UCSD-AML1 (cell line): ENCODE results near the gene BPIFB6.
"Not testable (repeated sequence)": the region's sequence is repeated elsewhere in the genome, so short reads cannot be mapped to it uniquely, and the experiment has no call there.

Source experiments
- DNase-seq: peaks from one replicate; lab custom pipeline; 2025; ENCODE audit not compliant: unreplicated experiment; lab: John Stamatoyannopoulos, UW

Gene BPIFB6

GRCh38 chr20:33027769-33028751 is 3.4 kb upstream of the BPIFB6 start:
- no peak for DNase-seq

DNA sequence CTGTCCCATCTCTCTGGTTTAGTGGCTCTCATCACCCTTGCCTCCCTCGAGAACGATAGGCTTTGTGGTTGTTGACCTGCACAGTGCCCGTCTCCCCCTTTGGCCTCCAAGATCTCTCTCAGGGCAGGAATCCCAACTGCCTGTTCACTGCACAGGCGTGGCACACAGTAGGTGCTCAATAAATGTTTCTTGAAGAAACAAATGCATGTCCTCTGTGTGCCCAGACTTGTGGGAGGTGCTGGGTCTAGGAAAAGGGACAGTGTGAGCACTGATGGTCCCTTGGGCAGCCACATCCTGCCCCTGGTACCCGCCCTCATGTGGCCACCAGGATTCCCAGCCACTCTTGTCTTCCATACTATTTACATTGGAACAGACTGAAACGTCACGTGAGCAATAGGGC is 2.6 kb upstream of the BPIFB6 start:
- DNase-seq = no peak

GRCh38 chr20:33030076-33030475 is 1.4 kb upstream of the BPIFB6 start:
- no peak for DNase-seq

- DNase-seq = no peak
These were observed 879 bp upstream of the BPIFB6 start for GRCh38 chr20:33030569-33030968.

DNA sequence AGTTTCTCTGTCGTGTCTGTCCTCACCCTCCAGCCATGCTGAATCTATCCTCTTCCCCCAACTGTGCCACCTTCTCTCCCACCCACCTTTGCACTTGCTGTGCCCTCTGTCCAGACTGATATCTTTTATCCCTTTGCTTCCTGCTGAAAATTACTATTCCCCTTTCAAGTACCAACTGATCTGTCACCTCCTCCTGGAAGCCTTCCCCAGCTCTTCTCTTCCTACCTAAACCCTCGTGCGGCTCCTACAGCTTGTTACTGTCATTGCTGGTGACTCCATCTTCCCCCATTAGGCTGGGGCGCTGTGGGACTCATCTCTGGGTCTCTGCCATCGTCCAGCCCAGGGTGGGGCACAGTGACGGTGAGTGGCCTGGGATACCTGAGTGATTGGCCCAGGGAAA is 1.1 kb downstream of the BPIFB6 start:
- no peak for DNase-seq

GRCh38 chr20:33033381-33033780 is 1.9 kb downstream of the BPIFB6 start:
- no peak for DNase-seq

DNA sequence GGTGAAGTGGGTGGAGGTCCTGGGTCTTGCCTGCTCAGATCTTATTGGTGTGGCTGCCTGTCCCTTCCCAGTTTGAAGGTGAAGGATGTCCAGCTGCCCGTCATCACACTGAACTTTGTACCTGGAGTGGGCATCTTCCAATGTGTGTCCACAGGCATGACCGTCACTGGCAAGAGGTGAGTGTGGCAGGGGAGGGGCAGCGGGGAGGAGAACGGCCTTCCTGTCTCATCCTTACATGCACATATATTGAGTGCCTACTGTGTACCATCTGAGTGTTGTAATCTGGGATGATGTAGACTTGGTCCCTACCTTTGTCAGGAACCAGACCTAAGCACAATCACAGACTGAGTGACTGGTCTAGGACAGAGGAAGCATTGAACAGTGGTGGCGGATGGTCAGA is 2.7 kb downstream of the BPIFB6 start:
- no peak for DNase-seq

- DNase-seq = no peak
These were observed 3.5 kb downstream of the BPIFB6 start for GRCh38 chr20:33034901-33035492.

DNA sequence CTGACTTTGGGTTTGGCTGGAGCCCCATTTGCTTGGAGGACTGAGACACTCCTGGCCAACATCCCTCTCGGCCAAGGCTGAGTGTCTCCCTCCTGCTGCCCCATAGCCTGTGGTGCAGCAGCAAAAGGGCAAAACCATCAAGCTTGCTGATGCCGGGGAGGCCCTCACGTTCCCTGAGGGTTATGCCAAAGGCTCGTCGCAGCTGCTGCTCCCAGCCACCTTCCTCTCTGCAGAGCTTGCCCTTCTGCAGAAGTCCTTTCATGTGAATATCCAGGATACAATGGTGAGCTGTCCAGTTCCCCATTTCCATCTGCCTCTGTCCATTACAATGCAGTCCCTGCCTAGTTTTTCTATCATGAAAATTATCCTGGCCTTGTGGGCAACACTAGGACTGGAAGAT is 6.0 kb downstream of the BPIFB6 start:
- no peak for DNase-seq

DNA sequence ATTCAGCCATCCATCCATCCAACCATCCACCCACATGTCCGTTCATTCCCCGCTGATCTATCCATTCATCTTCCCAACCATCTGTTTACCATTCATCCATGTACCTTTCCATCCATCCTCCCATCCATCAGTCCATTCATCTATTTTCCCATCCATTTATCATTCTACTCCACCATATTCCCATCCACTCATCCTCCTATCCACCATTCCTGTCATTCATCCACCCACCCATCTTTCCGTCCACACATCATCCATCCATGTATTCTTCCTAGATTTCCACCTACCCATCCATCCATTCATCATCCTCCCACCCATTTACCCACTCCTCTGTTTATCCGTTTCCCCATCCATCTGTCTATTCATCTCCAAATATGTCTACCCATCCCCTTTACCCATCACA is 6.8 kb downstream of the BPIFB6 start:
- no peak for DNase-seq

GRCh38 chr20:33042430-33042829 is 11.0 kb downstream of the BPIFB6 start:
- no peak for DNase-seq

DNA sequence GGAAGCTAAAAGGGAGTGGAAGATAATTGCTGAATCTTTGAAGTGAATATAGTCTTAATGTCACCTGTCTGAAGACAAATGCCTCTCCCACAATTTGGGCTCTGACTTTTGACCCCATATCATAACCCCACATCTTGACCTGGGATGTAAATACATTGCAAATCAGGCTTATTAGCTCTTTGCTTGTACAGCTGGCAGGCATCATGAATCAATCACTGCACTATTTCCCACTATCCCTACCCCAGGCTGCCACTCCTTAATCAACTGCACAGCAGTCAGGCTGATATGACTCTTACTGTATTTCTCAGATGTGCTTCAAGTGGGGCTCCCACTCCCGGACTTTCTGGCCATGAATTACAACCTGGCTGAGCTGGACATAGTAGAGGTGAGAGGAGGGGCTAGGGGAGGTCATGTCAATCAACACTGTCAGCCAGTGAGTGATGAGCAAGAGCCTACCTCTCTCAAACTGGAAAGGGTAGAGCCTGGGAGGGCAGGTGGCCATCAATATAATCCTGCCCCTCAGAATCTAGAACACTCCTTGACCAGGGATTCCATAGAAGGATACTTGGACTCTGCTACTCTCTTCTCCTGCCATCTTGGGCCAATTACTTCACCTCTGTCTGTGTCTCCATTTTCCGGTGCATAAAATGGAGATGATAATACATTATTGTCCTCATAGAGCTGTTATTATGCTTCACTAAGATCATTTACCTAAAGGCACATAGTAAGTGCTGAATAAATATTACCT is 11.7 kb downstream of the BPIFB6 start:
- no peak for DNase-seq

DNA sequence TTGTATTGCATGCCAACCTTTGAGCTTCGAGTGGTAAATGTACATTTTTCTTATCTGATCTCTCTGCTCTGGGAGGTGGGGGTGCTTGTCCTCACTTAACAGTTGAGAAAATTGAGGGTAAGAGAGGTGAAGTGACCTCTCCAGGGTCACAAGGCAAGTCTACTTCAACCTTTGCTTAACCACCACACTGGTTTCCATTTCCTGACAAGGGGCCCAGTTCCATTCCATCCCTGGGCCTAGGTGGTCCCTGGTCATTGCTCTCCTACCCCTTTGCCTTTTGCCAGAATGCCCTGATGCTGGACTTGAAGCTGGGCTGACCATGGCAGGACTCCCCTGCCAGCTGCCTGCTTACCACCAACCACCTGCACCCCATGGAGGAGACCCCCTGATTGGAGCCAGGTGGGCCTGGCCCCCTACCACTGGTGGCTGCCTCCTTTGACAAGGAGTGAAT is 12.3 kb downstream of the BPIFB6 start:
- no peak for DNase-seq

- not testable (repeated sequence) for DNase-seq
These were observed 13.8 kb downstream of the BPIFB6 start for GRCh38 chr20:33045129-33045721.

- no peak for DNase-seq
These were observed 15.0 kb downstream of the BPIFB6 start for GRCh38 chr20:33046412-33046811.

DNA sequence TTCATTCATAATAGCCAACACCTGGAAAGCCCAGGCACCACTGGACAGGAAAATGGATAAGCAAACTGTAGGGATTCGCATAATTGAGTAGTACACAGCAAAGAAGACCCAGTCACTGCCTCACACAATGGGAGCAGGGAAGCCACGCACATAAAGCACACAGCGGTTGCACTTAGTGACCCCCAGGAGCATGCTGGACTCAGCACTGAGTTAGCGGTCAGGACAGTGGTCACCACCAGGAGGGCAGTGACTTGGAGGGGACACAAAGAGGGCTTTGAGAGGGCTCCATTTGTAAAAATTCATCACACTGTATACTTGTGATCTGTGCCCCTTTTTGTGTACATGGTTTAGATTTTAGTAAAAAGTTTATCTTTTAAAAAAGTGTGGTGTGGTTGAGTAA is 19.9 kb downstream of the BPIFB6 start:
- DNase-seq = no peak

- DNase-seq = no peak
These were observed 22.1 kb downstream of the BPIFB6 start, which contains the start of gene BPIFB3 for GRCh38 chr20:33053291-33054106. TSS of gene BPIFB3 (plus strand) at chr20:33053903. CDS start at chr20:33055436, 1,533 bp downstream.

- no peak for DNase-seq
These were observed 22.9 kb downstream of the BPIFB6 start for GRCh38 chr20:33054381-33054780.

DNA sequence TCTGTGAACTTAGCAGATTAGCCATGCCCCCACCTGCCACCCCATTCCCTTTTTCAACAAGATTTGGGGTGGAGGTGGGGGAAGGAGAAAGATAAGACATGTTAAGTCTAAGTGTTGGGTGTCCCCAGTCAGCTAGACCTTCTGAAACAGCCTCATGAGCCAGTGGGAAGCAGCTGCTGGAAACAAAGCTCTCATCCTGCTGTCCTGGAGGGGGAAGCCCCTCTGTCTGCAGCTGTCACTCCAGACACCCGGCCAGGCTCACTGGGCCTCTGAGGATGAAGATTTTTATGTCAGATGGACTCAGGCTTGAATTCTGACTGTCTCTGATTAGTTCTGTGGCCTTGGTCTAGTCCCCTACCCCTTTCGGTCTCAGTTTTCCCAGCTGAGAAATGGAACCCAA is 23.3 kb downstream of the BPIFB6 start:
- no peak for DNase-seq

GRCh38 chr20:33059136-33059535 is 27.7 kb downstream of the BPIFB6 start:
- no peak for DNase-seq
